Left lung (tissue), 10 donors: ENCODE results near the gene NADK. TPM values are rescaled to one million over a fixed set of nuclear protein-coding genes. Genes with fewer than 3 reads are reported as not detected.
A peak's percentile ranks its signal among the peaks of the same experiment; 100 is the strongest.

Experiments used
- ATAC-seq: fragments of 200-7000 bp; cut with Tn5 transposase; one replicate; pipeline ENCODE4 v1.9.1; 2020; ENCODE audit warnings: moderate library complexity
- DNase-seq, 4 donors: peaks; one replicate each; pipeline ENCODE4 v3.0.0-alpha.2; 2013 to 2020
- H3K27ac ChIP-seq, 2 donors: fragments of 200-600 bp; sonication (generic) in 1 of 2; one replicate each; pipeline versions ENCODE4 v1.5.0 to v1.8.0; 2020 to 2021
- H3K27me3 ChIP-seq, 2 donors: fragments of 200-600 bp; sonication (generic) in 1 of 2; one replicate each; pipeline versions ENCODE4 v1.5.0 to v1.8.0; 2020 to 2021
- H3K36me3 ChIP-seq, 2 donors: fragments of 200-600 bp; sonication (generic) in 1 of 2; one replicate each; pipeline versions ENCODE4 v1.5.0 to v1.8.0; 2020 to 2021
- H3K4me1 ChIP-seq, 2 donors: fragments of 200-600 bp; one replicate each; pipeline ENCODE4 v1.8.0; 2021
- H3K4me3 ChIP-seq, 2 donors: fragments of 200-600 bp; sonication (generic) in 1 of 2; one replicate each; pipeline versions ENCODE4 v1.5.0 to v1.8.0; 2020 to 2021; ENCODE audit warnings: mild to moderate bottlenecking in 1 of 2
- H3K9me3 ChIP-seq, 2 donors: fragments of 200-600 bp; sonication (generic) in 1 of 2; one replicate each; pipeline versions ENCODE4 v1.5.0 to v1.8.0; 2020 to 2021
- intact Hi-C, 2 donors: fragments of 100-400 bp; cut with DNase I; formaldehyde crosslinking; loops; one replicate each; pipeline versions ENCODE4 v1.11.2 to v1.14.2; 2022
- polyA plus RNA-seq, 6 donors: library from polyadenylated mRNA; unstranded; fragments of 120-200 nt; gene quantifications; one replicate each; pipeline ENCODE4 v1.2.1, GENCODE V29; 2013; ENCODE audit not compliant: insufficient read length in 6 of 6
- total RNA-seq, 2 donors: library from RNA; stranded (reverse); fragmentation: NEBNext Ultra II Directional; extraction: Animal tissue kit (Norgen Biotek cat#: 25700); gene quantifications; one replicate each; pipeline ENCODE4 v1.2.1, GENCODE V29; 2021
- TF ChIP-seq, protein P1 (sequence below), 2 donors: fragments of 200-600 bp; sonication (generic) in 1 of 2; IDR thresholded peaks; one replicate each; pipeline versions ENCODE4 v1.5.0 to v1.8.0; 2021; ENCODE audit warnings: antibody characterized with exemption in 2 of 2
- donor health status: DM: no; HTN: yes; CAD: no.
- donor health status: DM: no; HTN: no; CAD: no.

NADK gene
- total and polyA plus RNA-seq, 8 donors: 37.2 to 126 (median 45.6) TPM

DNA sequence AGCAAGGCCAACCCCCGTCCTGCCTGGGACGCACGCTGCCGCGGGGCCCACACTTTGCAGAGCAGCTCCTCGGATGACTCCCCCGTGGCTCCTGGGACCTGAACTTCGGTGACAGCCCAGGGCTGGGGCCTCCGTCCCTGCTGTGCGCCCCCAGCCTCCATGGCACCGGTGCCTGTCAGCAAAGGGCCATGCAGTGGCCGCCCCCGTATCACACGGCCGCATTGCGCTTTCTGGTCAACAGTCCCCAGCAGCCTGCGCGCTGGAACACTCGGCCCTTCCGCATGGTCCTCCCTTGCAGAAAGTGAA lies 18.0 kb downstream of the NADK start:
- Histone ChIP-seq H3K4me1 (peaks cover 5 to 55% of the 10 kb centered on the region in 2 donors), H3K36me3 (peaks cover 0 to 96% of the 10 kb centered on the region in 2 donors), H3K9me3 (no peaks in the 10 kb centered on the region), H3K27ac (no peak overlapping the region), H3K4me3 (no peak overlapping the region), H3K27me3 (no peaks in the 10 kb centered on the region)
- intact Hi-C loops: loop anchor here in 1 of 2 donors (10.0 kb wide), 1 partner anchor 145 kb away; no protein-coding TSS in a partner anchor
- no peak for ATAC-seq
- TF ChIP-seq, protein P1, sequence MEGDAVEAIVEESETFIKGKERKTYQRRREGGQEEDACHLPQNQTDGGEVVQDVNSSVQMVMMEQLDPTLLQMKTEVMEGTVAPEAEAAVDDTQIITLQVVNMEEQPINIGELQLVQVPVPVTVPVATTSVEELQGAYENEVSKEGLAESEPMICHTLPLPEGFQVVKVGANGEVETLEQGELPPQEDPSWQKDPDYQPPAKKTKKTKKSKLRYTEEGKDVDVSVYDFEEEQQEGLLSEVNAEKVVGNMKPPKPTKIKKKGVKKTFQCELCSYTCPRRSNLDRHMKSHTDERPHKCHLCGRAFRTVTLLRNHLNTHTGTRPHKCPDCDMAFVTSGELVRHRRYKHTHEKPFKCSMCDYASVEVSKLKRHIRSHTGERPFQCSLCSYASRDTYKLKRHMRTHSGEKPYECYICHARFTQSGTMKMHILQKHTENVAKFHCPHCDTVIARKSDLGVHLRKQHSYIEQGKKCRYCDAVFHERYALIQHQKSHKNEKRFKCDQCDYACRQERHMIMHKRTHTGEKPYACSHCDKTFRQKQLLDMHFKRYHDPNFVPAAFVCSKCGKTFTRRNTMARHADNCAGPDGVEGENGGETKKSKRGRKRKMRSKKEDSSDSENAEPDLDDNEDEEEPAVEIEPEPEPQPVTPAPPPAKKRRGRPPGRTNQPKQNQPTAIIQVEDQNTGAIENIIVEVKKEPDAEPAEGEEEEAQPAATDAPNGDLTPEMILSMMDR (IDR thresholded peaks at IDR 0.05): no peak
- DNase-seq: peak in 1 of 4 donors; percentile 73

DNA sequence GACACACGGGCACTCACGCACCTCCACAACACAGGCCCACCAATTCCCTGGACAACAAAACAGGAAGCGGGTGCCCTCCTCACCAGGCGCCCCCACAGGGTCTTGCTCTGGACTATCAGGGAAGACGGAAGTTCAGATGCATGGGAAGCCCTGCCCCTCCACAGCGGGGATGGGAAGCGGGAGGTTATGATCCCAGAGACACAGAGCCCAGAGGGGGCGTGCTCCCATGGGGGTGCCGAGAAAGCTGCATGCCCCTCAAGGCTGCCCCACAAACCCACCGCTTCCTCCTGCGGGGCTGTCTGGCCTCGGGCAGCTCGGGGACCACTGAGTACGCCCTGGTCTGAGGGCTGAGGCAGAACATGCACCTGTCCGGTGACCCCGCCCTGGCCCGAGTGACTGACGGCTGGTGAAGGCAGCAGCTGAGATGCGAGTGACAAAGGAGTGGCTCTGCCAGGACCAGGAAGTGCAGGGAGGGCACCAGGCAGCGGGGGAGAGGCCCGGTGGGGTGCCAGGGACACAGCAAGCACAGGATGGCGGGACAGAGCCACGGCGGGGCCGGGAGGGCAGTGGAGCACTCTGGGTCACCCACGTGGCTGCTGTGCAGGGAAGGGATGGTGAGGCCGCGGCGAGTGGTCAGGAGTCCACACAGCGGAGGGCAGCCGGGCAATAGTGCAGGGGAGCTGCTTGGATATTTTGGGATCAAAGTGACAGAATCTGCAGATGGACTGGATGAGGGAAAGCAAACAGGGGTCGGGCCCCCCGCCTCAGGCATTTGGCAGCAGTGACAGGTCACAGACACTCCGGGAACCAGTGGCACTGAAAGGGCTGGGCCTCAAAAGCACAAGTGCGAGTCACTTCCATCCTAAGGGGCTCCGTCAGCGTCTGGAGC lies 18.6 kb downstream of the NADK start:
- ATAC-seq (no peak), DNase-seq (peak in 1 of 4 donors; percentile 75)
- Histone ChIP-seq H3K36me3 (peaks cover 0 to 98% of the 10 kb centered on the region in 2 donors), H3K9me3 (no peaks in the 10 kb centered on the region), H3K4me3 (no peak overlapping the region), H3K27ac (peak overlapping the region; percentile 63 to 71), H3K4me1 (peaks cover 5 to 49% of the 10 kb centered on the region in 2 donors), H3K27me3 (no peaks in the 10 kb centered on the region)
- intact Hi-C loops: loop anchor here in 1 of 2 donors (10.0 kb wide), 1 partner anchor 145 kb away; no protein-coding TSS in a partner anchor
- TF ChIP-seq, protein P1 (IDR thresholded peaks at IDR 0.05): no peak

DNA sequence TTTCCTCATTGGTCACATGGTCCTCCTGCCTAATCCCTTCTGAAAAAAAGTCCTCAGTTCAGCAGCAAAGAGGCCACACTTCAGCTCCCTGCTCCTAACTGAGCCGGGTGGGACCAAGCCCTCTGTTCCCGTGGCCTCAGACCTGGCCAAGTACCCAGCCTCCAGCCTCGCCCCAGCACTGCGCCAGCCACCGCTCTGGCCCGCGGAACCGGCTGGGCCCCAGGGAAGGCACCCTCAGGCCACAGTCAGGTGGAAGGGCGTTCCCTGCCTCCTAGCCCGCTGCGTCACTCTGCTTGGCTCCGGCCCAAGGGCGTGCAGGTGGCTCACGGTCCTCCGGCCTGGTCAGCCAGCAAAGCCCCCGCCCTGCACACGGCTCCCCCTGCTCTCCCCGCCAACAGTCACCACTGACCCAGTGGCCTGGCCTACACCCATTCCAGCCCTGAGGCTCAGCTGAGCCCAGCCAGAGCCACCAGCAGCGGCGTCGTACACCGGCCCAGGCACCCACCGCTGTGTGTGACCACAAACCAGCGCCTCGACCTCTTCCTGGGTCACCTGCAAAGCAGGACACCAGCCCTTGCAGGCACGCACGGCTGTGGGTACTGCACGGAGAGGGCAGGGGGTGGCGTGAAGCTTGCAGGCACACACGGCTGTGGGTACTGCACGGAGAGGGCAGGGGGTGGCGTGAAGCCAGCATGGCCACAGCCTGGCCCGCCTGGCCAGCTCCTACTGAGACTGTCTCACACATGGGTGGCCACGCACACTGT lies 19.4 kb downstream of the NADK start:
- H3K4me3 ChIP-seq: no peak overlapping the region
- H3K9me3 ChIP-seq: no peaks in the 10 kb centered on the region
- intact Hi-C loops: no loop called here
- ATAC-seq: peak; percentile 95
- peak in 3 of 4 donors; percentile 67 to 95 (median 90) for DNase-seq
- H3K27me3 ChIP-seq: no peaks in the 10 kb centered on the region
- TF ChIP-seq, protein P1 (IDR thresholded peaks at IDR 0.05): no peak
- H3K36me3 ChIP-seq: peaks cover 0 to 98% of the 10 kb centered on the region in 2 donors
- peak overlapping the region; percentile 63 to 71 for H3K27ac ChIP-seq
- peaks cover 5 to 41% of the 10 kb centered on the region in 2 donors for H3K4me1 ChIP-seq

DNA sequence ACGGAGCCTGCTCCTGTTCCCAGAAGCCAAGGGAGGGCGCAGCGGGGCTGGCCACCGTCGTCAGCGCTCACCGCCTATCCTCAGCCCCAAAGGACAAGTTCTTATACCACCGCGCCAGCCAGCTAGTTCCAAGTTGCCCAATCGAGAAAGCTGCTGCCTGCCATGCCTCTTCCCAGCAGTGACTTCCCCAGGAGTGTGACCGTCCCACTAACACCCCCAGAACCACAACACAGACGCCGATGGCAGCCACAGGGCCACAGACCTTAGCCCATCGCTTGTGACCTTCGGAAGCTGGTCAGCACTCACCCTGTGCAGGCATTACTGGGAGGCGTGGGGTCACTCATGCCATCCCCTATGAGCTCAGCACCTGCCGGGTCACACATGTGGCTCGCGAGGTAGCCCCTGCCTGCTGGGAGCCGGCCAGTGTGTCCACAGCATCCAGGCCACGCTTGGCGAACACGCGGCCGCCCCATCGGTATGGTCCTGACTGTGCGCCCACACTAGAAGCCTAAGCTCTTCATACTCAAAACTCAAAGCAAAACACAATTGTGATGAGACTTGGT lies 20.1 kb downstream of the NADK start:
- H3K27ac ChIP-seq: peak overlapping the region; percentile 63 to 71
- DNase-seq (peak in 1 of 4 donors; percentile 75), ATAC-seq (no peak)
- intact Hi-C loops: no loop called here
- no peaks in the 10 kb centered on the region for H3K9me3 ChIP-seq
- no peak overlapping the region for H3K4me3 ChIP-seq
- TF ChIP-seq, protein P1 (IDR thresholded peaks at IDR 0.05): no peak
- peaks cover 0 to 98% of the 10 kb centered on the region in 2 donors for H3K36me3 ChIP-seq
- H3K4me1 ChIP-seq: peaks cover 5 to 33% of the 10 kb centered on the region in 2 donors
- H3K27me3 ChIP-seq: no peaks in the 10 kb centered on the region
